Measurements from ENCODE around the gene ST6GALNAC4.
"Not testable (repeated sequence)": the region's sequence is repeated elsewhere in the genome, so short reads cannot be mapped to it uniquely, and the experiment has no call there.

Gene ST6GALNAC4

DNA sequence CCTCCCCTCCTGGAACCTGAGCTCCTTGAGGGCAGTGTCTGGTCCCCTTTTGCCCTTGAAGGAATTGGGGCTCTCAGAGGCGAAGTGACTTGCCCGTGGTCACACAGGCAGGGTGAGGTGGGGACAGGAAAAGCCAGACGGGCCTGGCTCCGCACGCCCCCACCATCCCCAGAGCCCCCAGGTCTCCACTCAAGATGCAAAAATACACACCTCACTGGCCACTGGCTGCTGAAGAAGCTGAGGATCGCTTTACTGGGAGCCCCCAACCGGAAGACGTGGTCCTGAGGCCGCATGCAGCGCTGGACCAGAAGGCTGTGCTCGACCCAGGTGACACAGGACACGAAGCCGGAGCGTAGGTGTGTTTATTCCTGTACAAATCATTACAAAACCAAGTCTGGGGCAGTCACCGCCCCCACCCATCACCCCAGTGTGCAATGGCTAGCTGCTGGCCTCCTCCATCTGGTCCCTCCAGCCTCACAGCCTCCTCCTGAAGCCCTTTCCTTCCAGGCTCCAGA is 31.8 kb downstream of the ST6GALNAC4 start:
- no peak for FAIRE-seq

DNA sequence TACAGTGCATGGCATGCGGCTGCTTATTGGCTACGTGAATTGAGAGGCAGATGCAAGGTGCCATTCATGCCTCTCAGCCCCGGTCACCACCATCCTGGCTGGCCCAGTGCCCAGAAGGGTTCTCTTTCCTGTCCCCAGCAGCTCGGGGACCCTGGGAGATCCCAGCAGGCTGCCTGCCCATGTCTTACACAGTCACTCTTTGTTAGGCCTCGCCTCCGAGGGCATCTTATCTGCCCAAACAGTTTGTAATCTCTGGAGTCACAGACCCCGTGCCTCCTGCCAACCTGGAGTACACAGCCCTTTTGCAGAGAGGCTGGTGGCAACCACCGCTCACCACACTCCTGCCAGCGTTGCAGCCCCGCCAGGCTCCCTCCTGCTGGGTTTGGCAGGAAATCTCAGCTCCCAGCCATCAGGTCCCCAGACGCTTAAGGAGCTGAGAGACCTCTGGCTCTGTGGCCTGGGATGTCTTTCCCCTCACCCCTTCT is 32.4 kb downstream of the ST6GALNAC4 start:
- FAIRE-seq, result no peak

DNA sequence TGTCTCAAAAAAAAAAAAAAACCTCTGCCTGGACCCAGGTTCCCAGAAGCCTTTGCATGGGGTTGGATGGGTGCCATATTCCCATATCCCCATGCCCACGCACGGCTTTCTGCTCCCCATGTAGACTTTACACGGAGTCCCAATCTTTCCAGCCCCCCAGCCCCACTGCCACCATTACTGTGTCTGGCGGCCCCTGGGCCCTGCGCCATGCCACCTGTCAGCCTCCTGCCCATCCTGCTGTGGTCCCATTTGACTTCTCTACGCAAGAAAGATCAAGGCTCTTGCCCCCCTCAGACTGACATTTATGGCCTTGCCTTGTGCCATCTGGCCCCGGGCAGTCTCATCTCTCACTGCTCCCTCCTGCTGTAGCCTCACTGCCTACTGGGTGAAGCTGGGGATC is 32.9 kb downstream of the ST6GALNAC4 start:
- no peak for FAIRE-seq

DNA sequence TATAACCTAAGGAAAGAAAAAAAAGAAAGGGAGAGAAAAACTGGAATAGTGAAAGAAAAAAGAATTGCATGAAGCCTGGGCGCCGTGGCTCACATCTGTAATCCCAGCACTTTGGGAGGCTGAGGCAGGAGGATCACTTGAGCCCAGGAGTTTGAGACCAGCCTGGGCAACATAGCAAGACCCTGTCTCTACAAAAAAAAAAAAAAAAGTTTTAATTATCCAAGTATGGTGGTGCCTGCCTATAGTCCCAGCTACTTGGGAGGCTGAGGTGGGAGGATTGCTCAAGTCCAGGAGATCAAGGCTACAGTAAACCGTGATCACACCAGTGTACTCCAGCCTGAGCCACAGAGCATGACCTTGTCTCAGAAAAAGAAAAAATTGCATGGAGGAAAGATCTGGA is 35.1 kb downstream of the ST6GALNAC4 start:
- not testable (repeated sequence) for FAIRE-seq

DNA sequence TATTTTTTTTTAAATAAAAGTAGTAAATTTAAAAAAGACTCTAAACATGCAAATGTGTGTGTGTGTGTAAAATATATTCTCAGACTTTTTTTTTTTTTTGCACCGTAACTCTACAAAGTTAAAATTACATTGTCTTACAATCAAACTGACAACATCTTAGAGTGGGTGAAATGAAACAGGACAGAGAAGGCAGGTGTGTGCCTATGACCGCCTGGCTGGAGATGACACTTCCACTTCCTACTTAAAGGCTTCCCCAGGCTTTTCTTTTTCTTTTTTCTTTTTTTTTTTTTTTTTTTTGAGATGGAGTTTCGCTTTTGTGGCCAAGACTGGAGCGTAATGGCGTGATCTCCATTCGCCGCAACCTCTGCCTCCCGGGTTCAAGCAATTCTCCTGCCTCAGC is 36.7 kb downstream of the ST6GALNAC4 start:
- no peak for FAIRE-seq

DNA sequence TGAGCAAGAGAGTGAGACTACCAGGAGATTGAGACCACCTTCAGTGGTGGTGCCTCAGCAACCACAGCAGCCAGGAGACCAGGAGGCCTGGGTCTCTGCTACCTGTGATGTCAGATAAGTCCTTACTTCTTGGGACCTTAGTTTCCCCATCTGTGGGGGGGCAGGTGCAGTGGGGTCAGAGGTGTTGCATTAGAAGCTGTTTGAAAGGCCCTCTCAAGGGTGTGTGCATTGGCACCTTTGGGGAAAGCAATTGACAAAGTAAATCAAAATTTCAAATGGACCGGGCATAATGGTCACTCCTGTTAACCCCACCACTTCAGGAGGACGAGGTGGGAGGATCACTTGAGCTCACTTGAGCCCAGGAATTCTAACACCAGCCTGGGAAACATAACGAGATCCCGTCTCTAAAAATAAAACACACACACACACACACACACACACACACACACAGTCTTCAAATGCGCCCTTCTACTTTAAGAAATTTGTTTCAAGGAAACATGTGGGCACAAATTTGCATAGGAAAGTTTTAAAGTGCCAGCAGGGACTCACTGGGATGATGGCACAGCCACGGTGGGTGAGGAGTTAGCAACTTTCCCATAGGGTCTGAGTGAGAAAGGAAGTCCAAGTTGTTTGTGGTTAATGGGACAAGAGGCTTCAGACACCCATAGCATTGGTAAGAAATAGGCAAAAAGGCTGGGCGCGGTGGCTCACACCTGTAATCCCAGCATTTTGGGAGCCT is 38.0 kb downstream of the ST6GALNAC4 start:
- FAIRE-seq, result no peak

DNA sequence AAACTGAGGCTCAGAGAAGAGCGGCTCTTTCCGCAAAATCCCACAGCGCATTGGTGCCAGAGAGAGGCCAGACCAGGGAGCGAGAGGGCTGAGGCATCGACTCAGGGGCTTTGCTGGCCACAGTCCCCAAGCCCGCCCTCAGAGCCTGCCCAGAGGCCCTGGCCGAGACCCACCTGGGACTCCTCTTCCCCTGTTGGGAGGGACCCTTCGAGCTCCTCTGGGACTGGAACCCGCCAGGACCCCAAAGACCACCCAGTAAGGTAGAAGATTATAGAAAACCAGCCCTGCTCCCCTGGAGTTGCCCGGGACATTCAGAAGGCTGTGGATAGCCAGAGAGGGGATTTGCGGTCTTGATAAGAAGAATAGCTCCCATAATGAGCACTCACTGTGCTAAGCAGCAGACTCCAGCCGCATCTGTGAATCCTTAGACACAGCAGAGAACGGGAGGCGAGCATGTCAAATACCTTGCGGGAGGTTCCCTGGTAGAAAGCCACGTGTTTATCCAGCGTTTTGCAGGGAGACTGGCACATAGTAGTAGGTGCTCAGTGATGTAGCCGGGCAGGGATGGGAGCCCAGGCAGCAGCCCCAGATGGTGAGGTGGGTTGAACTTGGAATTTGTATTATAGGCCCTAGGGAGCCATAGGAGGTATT is 38.7 kb downstream of the ST6GALNAC4 start:
- FAIRE-seq, result no peak

DNA sequence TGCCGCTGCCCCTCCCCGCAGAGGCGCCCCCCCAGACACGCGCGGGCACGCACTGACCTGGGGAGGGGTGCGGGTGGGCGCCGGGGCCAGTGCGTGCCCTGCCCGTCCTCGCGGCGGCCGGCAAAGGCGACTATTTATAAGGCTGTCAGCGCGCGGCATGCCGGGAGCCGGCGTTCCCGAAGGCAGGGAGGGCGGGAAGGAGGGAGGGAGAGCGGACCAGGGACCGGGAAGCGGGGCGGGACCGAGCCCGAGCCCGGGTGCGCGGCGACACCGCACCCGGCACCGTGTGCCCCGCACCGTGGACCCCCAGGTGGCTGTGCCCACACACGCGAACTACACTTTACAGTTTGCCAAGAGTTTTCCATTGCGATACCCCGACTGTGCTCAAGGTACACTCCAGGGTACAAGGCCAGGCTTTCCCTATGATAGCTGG is 39.3 kb downstream of the ST6GALNAC4 start, which contains the start of gene AK1:
AK1 (minus strand) TSS at position 110 of the 433 bp plus-strand sequence. CDS start 3,058 bp downstream, outside the sequence.
- no peak for FAIRE-seq

DNA sequence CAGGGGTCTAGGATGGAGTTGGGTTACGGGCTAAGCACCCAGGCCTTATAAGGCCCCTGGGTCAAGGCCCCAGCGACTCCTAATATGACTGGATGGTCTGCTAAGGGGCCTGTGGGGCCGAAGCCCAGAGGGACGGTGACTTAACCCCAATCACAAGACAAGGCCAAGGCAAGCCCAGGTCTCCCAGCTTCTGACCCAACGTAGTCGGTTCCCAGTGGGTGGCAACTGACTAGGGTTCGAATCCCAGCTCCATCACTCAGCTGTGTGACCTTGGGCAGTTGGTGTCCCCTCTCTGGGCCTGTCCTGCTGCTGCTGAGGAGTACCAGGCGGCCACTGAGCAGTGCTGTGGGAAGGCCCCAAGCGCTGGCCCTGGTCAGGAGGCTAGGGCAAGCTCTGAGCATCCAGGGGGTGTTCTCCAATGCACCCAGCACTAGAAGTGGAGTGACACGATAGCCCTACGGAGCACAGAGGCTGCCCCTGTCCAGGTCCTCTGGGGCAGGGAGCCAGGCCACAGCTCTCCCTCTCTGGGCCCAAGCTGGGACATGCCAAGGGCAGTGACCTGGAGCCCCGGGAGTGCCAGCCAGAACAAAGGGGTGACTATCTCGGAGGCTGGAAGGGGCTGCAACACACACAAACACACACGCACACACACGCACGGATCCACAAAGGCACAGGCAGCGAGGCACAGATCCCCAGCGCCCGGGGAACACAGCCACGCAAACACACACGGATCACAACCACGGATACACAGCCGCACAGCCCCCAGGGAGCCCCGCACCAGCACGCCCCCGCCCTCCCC is 39.9 kb downstream of the ST6GALNAC4 start:
- no peak for FAIRE-seq

DNA sequence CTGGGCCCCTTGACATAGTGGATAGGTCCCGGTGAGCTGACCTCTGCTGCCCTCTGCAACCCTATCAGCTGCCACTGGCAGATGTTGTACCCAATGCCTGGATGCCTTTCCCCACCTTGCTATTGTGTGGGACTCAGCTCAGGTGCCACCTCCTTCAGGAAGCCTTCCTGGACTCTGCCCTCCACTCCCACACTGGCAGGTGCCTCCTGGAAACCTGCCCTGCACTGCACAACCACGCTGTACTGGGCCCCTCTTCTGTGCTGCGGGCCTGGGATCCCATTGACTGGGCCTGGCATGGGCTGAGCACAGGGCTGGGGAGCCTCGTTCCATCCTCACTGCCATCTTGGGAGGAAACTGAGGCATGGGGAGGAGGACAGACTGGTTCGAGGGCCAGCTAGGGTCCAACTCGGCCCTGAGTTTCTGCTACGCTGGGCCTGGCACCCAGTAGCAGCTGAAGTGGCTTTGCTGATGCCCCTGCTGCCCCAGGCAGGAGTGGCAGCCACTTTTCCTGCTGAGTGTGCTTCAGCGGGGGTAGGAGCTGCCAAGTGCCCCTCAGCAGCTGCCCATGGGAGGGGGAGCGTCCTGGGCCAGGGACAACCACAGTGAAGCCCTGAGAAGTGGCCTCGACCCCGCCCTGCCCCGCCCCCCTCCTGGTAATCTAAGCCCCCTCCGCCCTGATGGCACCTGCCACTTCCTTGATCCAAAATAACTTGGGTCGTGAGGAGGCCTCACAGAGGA is 40.6 kb downstream of the ST6GALNAC4 start:
- no peak for FAIRE-seq

DNA sequence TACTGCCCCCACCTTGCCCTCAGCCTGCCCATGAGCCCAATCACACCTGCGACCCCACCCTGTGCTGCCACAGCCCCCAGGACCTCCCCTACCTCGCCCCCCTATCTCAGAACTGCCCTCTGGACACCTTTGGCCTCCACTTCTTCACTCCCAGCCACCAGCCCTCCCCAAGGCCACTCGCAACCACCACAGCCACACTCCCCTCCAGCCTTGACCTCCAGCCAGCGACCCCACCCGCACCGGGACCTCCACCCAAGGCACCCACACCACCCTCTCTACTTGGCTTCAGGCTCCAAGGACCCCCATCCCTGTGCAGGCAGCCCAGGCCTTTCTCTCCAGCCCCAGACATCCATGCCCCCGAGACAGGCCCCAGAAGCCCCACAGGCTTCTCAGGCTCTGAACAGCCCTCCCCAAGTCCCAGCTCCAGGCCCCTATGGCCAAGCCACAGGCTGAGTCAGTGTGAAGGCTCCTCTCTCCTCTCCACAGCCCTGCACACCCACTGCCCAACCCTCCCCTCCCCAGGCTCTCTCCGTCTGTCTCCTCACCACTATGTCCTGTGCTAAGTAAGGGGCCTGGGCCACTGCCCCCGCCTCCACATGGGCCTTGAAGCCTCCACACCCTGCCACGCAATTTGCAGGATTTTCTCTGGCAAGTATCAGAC is 41.4 kb downstream of the ST6GALNAC4 start:
- FAIRE-seq, result no peak

DNA sequence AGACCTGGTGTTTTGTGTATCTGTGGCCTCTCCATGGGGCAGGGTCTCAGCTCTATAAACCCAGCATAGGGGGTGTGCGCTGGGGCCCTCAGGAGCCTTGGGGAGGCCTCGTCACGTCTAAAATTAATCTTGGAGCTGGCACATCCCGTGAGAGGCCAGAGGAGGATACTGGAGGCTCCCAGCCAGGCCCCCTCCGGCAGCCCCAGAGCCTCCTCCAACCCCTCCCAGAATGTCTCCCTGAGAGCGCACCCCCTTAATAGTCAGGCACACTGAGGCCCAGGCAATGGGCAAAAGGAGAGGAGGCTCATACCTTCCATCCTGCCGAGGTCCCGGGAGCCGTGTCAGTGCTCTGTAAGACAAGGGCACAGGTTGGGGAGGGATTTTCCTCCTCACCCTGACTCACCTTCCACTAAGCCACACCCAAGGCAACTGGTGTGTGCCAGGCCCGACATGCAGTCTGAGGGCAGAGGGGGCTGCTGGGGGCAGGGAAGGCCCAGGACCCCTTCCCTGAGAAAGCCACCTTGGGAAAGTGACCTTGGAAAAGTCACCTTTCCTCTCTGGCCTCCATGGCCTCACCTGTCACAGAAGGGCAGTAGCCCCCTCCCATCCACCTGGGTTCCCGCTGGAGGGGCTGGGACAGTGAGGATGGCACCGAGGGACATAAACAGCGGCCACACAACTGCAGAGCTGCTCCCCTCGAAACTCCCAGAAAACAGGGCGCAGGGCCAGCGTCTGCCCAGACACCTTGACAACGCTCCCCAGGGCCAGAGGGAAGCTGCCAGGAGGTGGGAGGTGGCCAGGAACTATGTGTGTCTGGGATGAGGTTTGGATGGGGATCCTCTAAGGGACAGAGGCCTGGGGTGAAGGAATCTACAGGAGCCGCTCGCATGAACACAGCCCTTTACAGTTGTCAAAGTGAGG is 42.3 kb downstream of the ST6GALNAC4 start:
- no peak for FAIRE-seq

DNA sequence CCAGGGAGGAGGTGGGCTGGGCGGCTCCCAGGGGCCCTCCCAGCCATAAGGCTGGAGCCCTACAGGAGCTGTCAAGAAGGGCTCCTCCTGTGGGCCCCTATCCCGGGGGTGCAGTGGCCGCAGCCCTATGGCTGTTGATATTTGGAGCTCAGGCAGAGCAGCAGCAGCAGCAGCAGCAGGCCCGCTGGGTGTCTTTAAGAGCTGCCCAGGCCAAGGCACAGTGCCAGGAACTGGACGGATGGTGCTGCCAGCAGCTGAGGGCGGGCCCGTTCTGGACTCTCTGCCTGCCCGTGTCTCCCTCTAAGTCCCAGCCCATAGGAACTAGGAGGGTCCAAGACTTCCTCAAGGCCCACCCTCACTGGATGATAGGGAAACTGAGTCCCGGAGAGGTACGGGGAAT is 43.0 kb downstream of the ST6GALNAC4 start:
- FAIRE-seq, result no peak

DNA sequence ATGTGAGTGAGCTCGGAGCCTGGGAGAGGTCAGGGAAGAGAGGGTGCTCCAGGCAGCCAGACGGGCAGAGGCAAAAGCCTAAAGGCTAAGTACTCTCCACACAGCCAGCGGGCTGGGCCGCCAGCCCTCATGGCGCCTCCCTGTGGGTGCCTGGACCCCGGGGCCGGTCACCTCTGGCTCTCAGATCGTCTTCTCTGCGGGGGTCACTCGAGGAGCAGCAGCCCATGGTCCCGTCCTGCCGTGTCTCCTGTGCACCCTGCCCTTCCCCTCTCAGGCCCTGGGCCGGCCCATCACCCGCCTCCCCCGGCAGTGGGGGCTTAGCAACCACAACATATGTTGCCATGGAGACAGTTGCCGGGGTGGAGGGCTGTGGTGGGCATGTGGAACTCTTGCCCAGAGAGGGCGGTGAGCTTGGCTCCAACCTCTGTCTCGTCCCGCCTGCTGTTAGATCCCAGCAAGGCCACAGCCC is 43.6 kb downstream of the ST6GALNAC4 start:
- FAIRE-seq, result no peak

DNA sequence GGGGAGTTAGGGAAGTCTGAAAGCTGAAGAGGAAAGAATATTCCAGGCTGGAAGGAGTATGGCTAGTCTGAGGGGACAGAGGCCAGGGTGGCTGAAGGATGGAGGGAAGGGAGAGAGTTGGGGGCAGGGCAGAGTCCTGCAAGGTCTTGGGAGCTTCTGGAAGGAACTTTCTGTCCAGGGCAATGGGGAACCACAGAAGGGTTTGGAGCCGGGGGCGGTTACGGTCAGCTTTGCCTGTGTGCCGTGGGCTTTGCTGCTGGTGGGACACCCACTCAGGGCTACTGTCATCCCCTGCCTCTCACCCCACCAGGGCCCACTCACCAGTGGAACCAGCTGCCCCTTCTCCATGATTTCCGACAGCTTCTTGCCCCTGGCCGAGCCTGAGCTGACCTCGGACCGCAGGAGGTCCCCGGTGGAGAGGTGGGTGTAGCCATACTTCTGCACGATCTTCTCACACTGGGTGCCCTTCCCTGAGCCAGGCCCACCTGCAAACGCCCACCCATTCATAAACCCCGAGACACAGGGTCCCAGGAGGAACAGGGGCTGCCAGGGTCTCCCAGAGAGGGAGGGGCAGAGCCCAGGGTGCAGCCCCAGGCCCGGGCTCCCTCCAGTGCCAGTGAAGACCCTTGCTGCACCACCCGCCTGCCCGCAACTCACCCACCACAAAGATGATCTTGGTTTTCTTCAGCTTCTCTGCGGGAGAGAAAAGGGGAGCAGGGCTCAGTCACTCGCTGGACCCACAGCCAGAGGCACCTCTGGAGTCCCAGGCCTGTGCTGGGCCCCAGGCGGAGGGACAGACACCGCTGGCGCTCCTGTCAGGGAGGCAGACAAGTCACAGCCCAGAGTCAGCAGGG is 44.2 kb downstream of the ST6GALNAC4 start:
- FAIRE-seq, result no peak

DNA sequence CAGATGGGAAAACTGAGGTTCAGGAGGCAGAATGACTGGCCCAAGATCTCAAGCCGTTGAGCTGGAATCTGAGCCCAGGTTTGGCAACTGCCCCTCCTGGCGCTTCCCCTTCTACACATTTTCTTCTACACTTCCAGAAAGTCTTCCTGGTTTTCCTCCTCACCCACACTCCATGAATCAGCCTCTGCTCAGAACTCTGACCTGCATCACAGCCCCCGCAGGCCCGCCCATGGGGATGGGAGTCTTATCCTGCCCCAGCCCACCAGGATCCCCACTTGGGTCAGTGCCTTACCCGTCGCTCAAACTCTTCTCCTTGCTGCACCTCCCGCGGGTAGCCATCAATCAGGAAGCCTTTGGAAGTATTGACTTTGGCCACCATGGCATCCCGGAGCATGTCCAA is 45.3 kb downstream of the ST6GALNAC4 start:
- FAIRE-seq, result no peak

DNA sequence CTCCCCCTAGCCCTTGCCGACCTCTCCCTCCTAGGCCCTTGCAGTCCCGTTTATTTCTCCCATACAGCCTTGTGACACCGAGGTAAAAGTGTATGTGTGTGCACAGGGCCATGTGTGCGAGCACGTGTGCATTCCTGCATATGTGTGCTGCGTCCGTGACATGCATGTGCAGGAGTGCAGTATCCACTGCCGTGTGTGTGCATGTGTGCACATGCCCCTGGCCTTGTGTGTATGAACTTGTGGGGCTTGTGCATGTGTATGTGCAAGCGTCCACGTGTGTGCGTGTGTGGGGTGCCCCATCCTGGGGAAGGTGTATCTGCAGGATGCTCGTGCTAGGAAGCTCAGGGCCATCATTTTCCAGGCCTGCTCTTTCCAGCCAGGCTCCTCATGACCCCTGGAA is 46.0 kb downstream of the ST6GALNAC4 start:
- no peak for FAIRE-seq

DNA sequence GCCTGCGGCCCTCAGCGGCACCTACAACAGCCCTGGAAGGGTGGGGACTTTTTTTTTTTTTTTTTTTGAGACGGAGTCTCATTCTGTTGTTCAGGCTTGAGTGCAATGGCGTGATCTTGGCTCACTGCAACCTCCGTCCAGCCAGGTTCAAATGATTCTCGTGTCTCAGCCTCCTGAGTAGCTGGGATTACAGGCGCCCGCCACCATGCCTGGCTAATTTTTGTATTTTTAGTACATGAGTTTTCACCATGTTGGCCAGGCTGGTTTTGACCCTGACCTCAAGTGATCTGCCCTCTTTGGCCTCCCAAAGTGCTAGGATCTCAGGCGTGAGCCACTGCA is 46.7 kb downstream of the ST6GALNAC4 start:
- FAIRE-seq, result not testable (repeated sequence)

DNA sequence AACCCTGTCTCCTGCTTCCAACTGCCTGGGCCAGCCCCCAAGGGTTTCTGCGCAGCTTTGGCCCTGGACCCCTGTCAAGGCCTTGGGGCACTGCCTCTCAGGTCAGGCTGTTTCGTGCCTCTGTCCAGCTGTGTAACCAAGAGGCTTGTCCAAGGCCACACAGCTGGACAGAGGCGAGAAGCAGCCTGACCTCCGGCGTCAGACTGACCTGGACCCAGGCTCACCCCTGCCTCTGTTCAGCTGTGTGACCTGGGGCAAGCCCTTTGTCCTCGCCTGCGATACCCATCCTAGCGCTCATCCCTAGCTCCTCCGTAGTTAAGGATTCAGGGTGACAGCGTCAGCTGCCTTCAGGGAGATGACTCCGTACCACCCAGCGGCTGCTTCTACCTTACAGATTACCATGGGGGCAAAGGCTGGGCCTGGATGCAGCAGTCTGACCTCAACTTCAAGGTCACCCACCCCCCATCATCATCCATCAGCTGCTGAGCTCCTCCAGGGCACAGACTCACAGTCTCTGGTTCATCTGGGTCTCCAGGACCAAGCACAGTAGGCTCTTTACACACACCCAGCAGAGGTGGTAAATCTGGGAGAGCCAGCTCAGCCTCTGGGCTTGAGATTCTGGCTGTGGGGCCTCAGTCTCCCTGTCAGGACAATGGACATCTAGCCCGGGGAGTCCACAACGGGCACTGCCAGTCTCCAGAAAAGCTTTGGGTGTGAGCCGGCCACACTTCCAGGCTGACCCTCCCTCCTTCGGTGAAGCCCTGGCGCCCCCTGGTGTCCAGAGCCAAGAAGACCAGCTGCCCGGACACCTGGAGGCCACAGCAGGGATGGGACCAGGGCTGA is 47.3 kb downstream of the ST6GALNAC4 start:
- no peak for FAIRE-seq
